GM23338 (cell line): ENCODE results near the gene CPT2. TPM values are rescaled to one million over a fixed set of nuclear protein-coding genes. Genes with fewer than 3 reads are reported as not detected.

Experiments
- ATAC-seq: fragments of 200-7000 bp; cut with Tn5 transposase; 3 replicates; pipeline ENCODE4 v1.9.1; 2020
- DNase-seq: peaks from one replicate; pipeline ENCODE4 v3.0.0-alpha.2; 2015; ENCODE audit warnings: low spot score
- H2AFZ ChIP-seq: fragments of 200-600 bp; sonication (generic); 2 replicates; pipeline ENCODE4 v1.8.0; 2016; ENCODE audit warnings: antibody characterized with exemption, mild to moderate bottlenecking, moderate library complexity
- H3F3A ChIP-seq: fragments of 200-600 bp; sonication (generic); replicated peaks from 2 replicates; pipeline ENCODE4 v1.8.0; 2017; ENCODE audit warnings: antibody characterized with exemption, mixed run types, low read depth
- H3K27ac ChIP-seq: fragments of 200-600 bp; sonication (generic); 2 replicates; pipeline ENCODE4 v1.6.1; 2016; ENCODE audit warnings: low read depth
- H3K27me3 ChIP-seq: fragments of 200-600 bp; sonication (generic); 2 replicates; pipeline ENCODE4 v1.8.0; 2016; ENCODE audit warnings: mild to moderate bottlenecking, mixed run types, moderate library complexity; ENCODE audit not compliant: insufficient read depth
- H3K36me3 ChIP-seq: fragments of 200-600 bp; sonication (generic); 2 replicates; pipeline ENCODE4 v1.8.0; 2016; ENCODE audit warnings: mild to moderate bottlenecking; ENCODE audit not compliant: insufficient read depth
- H3K4me1 ChIP-seq: fragments of 200-600 bp; sonication (generic); 2 replicates; pipeline ENCODE4 v1.8.0; 2016; ENCODE audit warnings: mild to moderate bottlenecking, moderate library complexity; ENCODE audit not compliant: insufficient read depth
- H3K4me2 ChIP-seq: fragments of 200-600 bp; sonication (generic); 2 replicates; pipeline ENCODE4 v1.7.1; 2017; ENCODE audit warnings: mixed run types
- H3K4me3 ChIP-seq: fragments of 200-600 bp; sonication (generic); 2 replicates; pipeline ENCODE4 v1.6.1; 2016; ENCODE audit warnings: mixed run types
- H3K79me2 ChIP-seq: fragments of 200-600 bp; sonication (generic); replicated peaks from 2 replicates; pipeline ENCODE4 v1.8.0; 2017; ENCODE audit warnings: mild to moderate bottlenecking; ENCODE audit not compliant: insufficient read depth
- H3K9me2 ChIP-seq: fragments of 200-600 bp; sonication (generic); 2 replicates; pipeline ENCODE4 v1.8.0; 2017; ENCODE audit not compliant: insufficient read depth
- H4K20me1 ChIP-seq: fragments of 200-600 bp; sonication (generic); replicated peaks from 2 replicates; pipeline ENCODE4 v1.8.0; 2017; ENCODE audit warnings: mild to moderate bottlenecking; ENCODE audit not compliant: insufficient read depth
- H3K27ac Mint-ChIP-seq: 2 replicates; pipeline ENCODE4 v1.8.0; 2020; ENCODE audit warnings: inconsistent platforms, mild to moderate bottlenecking, moderate library complexity, mixed read lengths
- H3K27me3 Mint-ChIP-seq: 3 replicates; pipeline ENCODE4 v1.8.0; 2022; ENCODE audit warnings: low read depth, mild to moderate bottlenecking, moderate library complexity, mixed read lengths, inconsistent platforms; ENCODE audit not compliant: insufficient read depth, poor library complexity
- H3K36me3 Mint-ChIP-seq: 3 replicates; pipeline ENCODE4 v1.8.0; 2021; ENCODE audit warnings: low read depth, mild to moderate bottlenecking, inconsistent platforms, moderate library complexity, mixed read lengths
- H3K4me1 Mint-ChIP-seq: 3 replicates; pipeline ENCODE4 v1.8.0; 2020; ENCODE audit warnings: mild to moderate bottlenecking, inconsistent platforms, mixed read lengths
- H3K4me3 Mint-ChIP-seq: 3 replicates; pipeline ENCODE4 v1.8.0; 2021; ENCODE audit warnings: moderate library complexity, mild to moderate bottlenecking, inconsistent platforms, mixed read lengths
- H3K9me3 Mint-ChIP-seq: 3 replicates; pipeline ENCODE4 v1.8.0; 2020; ENCODE audit warnings: moderate library complexity, mild to moderate bottlenecking, inconsistent platforms, mixed read lengths
- CREB1 ChIP-seq: fragments of 250-450 bp; sonication (Bioruptor Pico); IDR thresholded peaks from 2 replicates; pipeline ENCODE4 v1.5.0; 2020; ENCODE audit warnings: low read depth, mild to moderate bottlenecking, moderate library complexity
- CTCF ChIP-seq, 2 experiments: fragments of 200-600 bp in 1 of 2; sonication (generic) in 1 of 2; conservative IDR thresholded peaks; 2 replicates each; pipeline versions ENCODE4 v1.5.1 to v1.6.1; 2016 to 2017; ENCODE audit warnings: antibody characterized with exemption in 2 of 2, low read depth in 2 of 2, mild to moderate bottlenecking in 2 of 2, moderate library complexity in 1 of 2
- ETS1 ChIP-seq: IDR thresholded peaks from 2 replicates; pipeline ENCODE4 v1.6.1; 2016; ENCODE audit warnings: antibody characterized with exemption
- EZH2 ChIP-seq: fragments of 200-600 bp; sonication (generic); IDR thresholded peaks from one replicate; pipeline ENCODE4 v1.8.0; 2017; ENCODE audit warnings: antibody characterized with exemption, mild to moderate bottlenecking, low read depth; ENCODE audit not compliant: unreplicated experiment
- EZH2phosphoT487 ChIP-seq: fragments of 200-600 bp; sonication (generic); IDR thresholded peaks from one replicate; pipeline ENCODE4 v1.8.1; 2018; ENCODE audit warnings: antibody characterized with exemption; ENCODE audit not compliant: unreplicated experiment
- JUNB ChIP-seq: IDR thresholded peaks from one replicate; pipeline ENCODE4 v1.6.1; 2016; ENCODE audit warnings: antibody characterized with exemption; ENCODE audit not compliant: unreplicated experiment
- NANOG ChIP-seq: IDR thresholded peaks from 2 replicates; pipeline ENCODE4 v1.6.1; 2016; ENCODE audit warnings: antibody characterized with exemption, borderline replicate concordance
- POLR2AphosphoS5 ChIP-seq: IDR thresholded peaks from 2 replicates; pipeline ENCODE4 v1.6.1; 2016; ENCODE audit warnings: antibody characterized with exemption, low read depth
- REST ChIP-seq: IDR thresholded peaks from one replicate; pipeline ENCODE4 v1.6.1; 2018; ENCODE audit warnings: antibody characterized with exemption; ENCODE audit not compliant: unreplicated experiment
- STAT1 ChIP-seq: IDR thresholded peaks from one replicate; pipeline ENCODE4 v1.6.1; 2016; ENCODE audit warnings: antibody characterized with exemption; ENCODE audit not compliant: unreplicated experiment
- ZNF114 ChIP-seq: fragments of 250-450 bp; sonication (Bioruptor Pico); IDR thresholded peaks from 2 replicates; pipeline ENCODE4 v1.5.0; 2020; ENCODE audit warnings: mild to moderate bottlenecking, moderate library complexity
- ZNF331 ChIP-seq: fragments of 250-450 bp; sonication (Bioruptor Pico); IDR thresholded peaks from 2 replicates; pipeline ENCODE4 v1.5.0; 2020; ENCODE audit warnings: low read depth, mild to moderate bottlenecking, moderate library complexity
- ZNF462 ChIP-seq: fragments of 250-450 bp; sonication (Bioruptor Pico); IDR thresholded peaks from 2 replicates; pipeline ENCODE4 v1.5.0; 2020; ENCODE audit warnings: mild to moderate bottlenecking, moderate library complexity
- polyA plus RNA-seq: library from polyadenylated mRNA; unstranded; fragments of >200 nt; fragmentation: Nextera tagmentation; extraction: Ambion mirVana; gene quantifications from 2 replicates; pipeline ENCODE4 v1.2.1, GENCODE V29; 2016
- total RNA-seq: library from RNA; depleted of rRNA; stranded (reverse); fragments of >200 nt; shearing (Covaris generic); gene quantifications from 2 replicates; pipeline ENCODE4 v1.2.3, GENCODE V29; 2014

CPT2 gene
- total and polyA plus RNA-seq, 2 experiments from 2014 or later: 11.2 to 30.6 TPM

GRCh38 chr1:53196017-53196484, 573 bp upstream of the CPT2 start:
- Histone ChIP-seq H4K20me1 (no peaks in the 10 kb centered on the region), H3K36me3 (no peaks in the 10 kb centered on the region), H3K27me3 (peaks cover 4% of the 10 kb centered on the region; the same call in 1 of the 2 replicates), H3K79me2 (peaks cover 8% of the 10 kb centered on the region), H3K9me2 (no peaks in the 10 kb centered on the region), H3K4me1 (peaks cover 11% of the 10 kb centered on the region), H3K27ac (no peak overlapping the region), H2AFZ (peak overlapping the region; percentile 35), H3F3A (no peaks in the 10 kb centered on the region), H3K4me2 (peak overlapping the region; percentile 54), H3K4me3 (peak overlapping the region; percentile 94)
- ATAC-seq: no peak
- TF ChIP-seq CTCF (conservative IDR thresholded peaks at IDR 0.05; ENCODE audit: low read depth in 2 of 2) (no peak), ZNF331 (CRISPR knock-in tag) (no peak), ZNF462 (CRISPR knock-in tag) (no peak), REST (no peak), EZH2 (no peak), NANOG (no peak), JUNB (no peak), EZH2phosphoT487 (no peak), POLR2AphosphoS5 (no peak), ZNF114 (CRISPR knock-in tag) (no peak), STAT1 (no peak), CREB1 (CRISPR knock-in tag) (no peak), ETS1 (no peak)
- Mint-ChIP-seq H3K4me3 (peak overlapping the region; percentile 97), H3K27ac (0 out of 2 replicates have a peak overlapping the region, but pooled peaks have one; percentile 73), H3K4me1 (peaks cover 20% of the 10 kb centered on the region), H3K36me3 (peaks cover 3% of the 10 kb centered on the region; the same call in 1 of the 3 replicates), H3K27me3 (peaks cover 17% of the 10 kb centered on the region), H3K9me3 (no peaks in the 10 kb centered on the region; the same call in 1 of the 3 replicates)
- DNase-seq: no peak
